Stimulated activated CD4-positive, alpha-beta T cell treated with anti-CD3 and anti-CD28 coated beads, Interleukin-2, amount 100 ng/mL, for 4 hours (primary cell): Measurements from ENCODE around the gene N4BP3.
"Not testable (repeated sequence)": the region's sequence is repeated elsewhere in the genome, so short reads cannot be mapped to it uniquely, and the experiment has no call there.

Source experiments
- DNase-seq: peaks from one replicate; pipeline ENCODE4 v3.0.0-alpha.2; 2020; ENCODE audit warnings: low read depth

N4BP3 gene

DNA sequence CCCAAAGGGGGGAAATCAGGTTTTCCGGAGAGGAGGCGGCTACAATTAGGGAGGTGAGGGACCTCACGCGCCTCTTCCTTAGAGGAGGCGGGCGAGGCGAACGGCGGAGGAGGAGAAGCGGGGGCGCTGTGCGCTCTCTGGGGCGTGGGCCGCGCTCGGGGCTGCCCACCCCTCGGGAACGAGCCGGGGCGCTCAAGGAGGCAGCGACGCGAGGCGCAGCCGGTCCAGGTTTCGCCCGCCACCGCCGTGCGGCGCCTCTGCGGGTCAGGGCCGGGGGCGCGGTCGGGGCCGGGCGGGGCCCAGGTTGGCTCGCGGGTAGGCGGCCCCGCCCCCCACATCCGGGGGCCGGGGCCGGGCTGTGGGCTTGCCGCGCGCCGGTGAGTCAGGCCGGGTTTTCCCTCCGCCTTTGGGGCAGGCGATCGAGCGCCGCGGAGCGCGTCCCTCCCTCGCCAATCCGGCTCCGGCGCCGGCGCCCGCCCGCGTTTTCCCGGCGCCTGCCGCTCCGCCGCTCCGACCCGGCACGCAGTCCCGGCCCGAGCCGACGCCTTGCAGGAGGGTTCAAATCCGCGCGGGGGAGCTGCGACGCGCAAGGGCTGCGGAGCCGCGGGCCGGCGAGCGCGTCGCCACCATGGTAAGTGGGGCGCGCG lies at the start of gene N4BP3:
TSS of gene N4BP3 (plus strand) at position 392 of the 647 bp plus-strand sequence. CDS start 6,052 bp downstream, outside the sequence.
- peak; percentile 81 for DNase-seq

GRCh38 chr5:178067755-178068154 lies 45.6 kb upstream of the N4BP3 start:
- no peak for DNase-seq

- no peak for DNase-seq
These were observed 45.0 kb upstream of the N4BP3 start for GRCh38 chr5:178068293-178068692.

DNA sequence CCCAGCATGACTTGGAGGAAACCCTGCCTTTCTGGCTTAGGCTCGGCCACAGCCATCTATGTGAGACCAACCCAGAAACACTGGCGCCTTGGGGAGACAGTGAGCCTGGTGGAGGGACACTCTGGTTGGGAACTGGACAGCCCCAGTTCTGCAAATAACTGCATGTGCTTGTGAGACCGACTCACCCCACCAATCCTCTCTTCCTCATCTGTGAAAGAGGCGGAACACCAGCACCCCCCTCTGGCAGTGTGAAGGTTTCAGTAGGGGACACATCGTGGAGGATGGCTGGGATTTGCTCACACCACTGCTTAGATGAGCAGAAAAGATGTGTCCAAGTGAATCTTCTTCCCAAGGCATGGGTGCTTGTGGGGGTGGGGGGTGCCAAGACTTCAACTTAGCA lies 43.4 kb upstream of the N4BP3 start:
- no peak for DNase-seq

DNA sequence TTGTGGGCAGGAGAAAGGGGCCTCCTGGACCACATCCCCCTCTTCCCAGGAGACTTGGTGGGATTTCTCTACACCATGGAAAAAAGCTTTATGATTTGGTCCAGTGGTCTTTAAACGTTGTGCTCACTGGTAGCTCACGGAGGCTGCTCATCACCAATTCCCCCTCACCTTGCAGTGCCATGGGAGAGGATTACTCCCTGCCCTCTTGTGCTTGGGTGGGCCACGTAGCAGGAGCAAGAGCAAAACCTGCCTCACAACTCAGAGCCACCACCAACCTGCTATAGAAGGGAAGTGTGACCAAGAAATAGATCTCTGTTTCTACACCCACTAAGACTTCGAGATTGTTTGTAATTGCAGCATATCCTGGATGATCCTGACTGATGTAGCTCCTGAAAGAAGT lies 42.2 kb upstream of the N4BP3 start:
- DNase-seq = no peak

DNA sequence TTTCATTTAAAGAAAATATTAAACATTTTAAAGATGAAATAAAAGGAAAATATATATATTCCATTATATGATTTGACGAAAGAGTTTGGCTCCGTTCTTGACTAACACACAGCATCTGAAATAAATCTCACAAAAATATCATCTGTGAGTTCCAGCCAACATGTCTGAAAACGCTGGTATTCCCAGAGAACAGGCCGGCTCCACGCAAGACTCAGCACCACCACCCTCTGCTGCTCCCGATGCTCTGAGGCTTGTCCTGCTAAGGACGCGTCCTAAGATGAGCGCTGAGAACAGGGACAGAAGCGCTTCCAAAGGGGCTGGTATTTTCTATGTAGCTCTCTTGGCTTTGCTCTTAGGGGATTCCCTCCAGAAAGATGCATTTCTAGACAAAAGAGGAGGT lies 40.6 kb upstream of the N4BP3 start:
- DNase-seq = no peak

DNA sequence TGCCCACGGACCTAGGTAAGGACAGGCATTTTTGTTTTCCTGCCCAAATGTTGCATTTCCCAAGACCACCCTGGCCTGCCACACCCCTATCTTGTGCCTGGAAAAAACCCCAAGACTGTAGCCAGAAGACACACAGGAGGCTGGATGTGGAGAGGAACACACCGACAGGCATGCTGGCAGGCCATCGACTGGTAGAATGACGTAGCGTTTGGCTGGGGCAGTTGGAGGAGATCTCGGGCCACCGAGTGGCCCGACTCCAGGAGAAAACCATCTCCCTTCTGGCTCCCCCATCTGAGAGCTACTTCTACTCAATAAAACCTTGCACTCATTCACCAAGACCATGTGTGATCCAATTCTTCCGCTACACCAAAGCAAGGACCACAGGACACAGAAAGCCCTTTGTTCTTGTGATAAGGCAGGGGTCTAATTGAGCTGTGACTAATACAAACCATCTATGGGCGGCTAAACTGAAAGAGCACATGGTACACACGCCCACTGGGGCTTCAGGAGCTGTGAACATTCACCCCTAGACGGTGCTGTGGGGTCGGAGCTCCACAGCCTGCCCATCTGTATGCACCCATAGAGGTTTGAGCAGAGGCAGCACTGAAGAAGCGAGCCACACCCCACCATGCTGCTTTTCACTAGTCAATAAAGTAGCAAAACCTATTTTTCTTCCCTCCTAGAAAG lies 38.9 kb upstream of the N4BP3 start:
- no peak for DNase-seq

DNA sequence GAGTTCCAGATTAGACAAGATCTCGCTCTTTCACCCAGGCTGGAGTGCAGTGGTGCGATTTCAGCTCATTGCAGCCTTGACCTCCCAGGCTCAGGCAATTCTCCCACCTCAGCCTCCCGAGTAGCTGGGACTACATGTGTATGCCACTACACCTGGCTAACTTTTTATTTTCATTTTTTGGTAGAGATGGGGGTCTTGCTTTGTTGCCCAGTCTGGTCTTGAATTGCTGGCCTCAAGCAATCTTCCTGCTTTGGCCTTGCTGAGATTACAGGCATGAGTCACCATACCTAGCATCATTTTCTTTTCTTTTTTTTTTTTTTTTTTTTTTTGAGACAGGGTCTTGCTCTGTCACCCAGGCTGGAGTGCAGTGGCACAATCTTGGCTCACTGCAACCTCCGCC lies 36.4 kb upstream of the N4BP3 start:
- not testable (repeated sequence) for DNase-seq

- no peak for DNase-seq
These were observed 35.6 kb upstream of the N4BP3 start for GRCh38 chr5:178077751-178078150.

- no peak for DNase-seq
These were observed 34.9 kb upstream of the N4BP3 start for GRCh38 chr5:178078197-178079010.

- DNase-seq = no peak
These were observed 33.3 kb upstream of the N4BP3 start for GRCh38 chr5:178080056-178080455.

- no peak for DNase-seq
These were observed 32.5 kb upstream of the N4BP3 start for GRCh38 chr5:178080618-178081410.

DNA sequence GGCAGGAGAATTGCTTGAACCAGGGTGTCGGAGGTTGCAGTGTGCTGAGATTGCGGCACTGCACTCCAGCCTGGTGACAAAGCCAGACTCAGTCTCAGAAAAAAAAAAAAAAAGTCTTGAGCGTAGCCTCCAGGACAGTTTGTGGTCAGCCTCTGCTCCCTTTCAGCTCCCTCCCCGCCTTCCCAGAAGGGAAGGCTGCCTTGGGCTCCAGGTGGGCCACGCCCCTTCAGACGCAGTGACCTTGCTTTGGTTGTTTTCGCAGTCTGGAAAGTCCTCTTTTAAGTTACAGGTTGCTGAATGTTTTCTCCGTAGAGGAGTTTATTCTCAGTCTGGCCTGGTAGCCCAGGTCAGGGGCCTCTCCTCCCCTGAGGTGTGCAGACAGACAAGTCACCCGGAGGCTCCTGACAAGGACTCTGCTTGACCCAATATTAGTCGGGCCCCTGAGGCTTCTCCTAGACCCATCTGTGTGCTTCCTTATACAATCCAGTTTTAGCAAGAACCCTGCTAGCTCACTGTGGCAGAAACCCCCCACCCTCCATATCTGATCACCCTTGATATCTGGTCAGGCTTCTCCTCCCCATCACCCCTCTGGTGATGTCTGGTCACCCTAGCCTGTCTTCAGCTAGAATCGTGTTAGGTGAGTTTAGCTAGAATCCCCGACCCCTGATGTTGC lies 31.6 kb upstream of the N4BP3 start:
- DNase-seq = no peak

DNA sequence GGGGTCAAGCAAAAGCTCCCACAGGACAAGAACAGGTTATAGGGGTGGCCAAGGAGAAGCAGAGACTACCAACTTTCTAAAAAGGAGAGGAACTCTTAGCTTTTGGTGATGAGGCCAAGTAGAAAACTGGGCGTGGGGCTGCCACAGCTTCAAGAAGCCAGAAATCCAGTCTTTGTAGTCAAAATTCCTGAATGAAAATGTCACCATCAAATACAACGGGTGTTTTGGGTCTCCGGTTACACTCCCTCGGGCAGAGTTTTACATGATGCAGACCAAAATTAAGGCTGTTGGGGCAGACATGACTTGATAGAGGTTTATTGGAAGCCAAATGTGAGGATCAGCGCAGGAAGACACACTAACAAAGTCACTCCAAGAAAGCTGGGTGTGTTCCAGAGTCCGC lies 29.4 kb upstream of the N4BP3 start:
- DNase-seq = no peak

GRCh38 chr5:178085316-178085715 lies 28.0 kb upstream of the N4BP3 start:
- DNase-seq = no peak

DNA sequence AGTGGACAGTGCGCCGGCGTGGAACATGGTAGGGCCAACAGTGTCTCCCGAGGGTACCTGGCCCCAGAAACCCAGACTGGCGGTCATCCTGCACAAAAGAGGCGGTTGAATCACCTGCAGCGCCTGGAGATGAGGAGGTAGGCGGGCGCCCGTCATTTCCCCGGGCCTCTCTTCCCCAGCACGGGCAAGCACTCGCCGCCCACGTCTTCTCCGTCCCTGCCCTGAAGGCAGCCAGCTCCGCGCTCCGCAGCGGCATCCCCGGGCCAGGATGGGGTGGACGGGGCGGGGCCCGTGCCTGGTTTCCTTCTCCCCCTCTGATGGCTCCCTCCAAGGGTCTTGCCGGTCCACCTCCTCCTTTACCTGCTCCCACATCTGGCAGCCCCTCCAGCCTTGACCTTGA lies 27.1 kb upstream of the N4BP3 start:
- no peak for DNase-seq

GRCh38 chr5:178087199-178087598 lies 26.1 kb upstream of the N4BP3 start:
- DNase-seq = not testable (repeated sequence)

DNA sequence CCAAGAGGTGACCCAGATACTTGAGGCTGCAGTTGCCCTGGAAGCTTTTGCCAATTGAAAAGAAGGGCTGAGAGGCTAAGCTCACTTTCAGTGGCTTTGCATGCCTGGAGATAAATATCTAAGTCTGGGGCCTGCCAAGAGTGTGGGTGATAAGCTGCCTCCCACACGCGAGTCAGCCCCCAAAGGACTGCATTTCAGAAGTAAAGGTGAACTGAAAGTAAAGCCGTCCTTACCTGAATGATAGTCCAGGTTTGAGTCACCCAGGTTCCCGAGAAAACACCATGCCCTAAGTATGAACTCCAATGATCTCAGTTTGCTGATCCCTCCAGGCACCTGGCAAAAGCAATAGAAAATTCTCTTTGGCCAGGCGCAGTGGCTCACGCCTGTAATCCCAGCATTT lies 22.5 kb upstream of the N4BP3 start:
- no peak for DNase-seq

GRCh38 chr5:178093134-178093533 lies 20.2 kb upstream of the N4BP3 start:
- DNase-seq = no peak

DNA sequence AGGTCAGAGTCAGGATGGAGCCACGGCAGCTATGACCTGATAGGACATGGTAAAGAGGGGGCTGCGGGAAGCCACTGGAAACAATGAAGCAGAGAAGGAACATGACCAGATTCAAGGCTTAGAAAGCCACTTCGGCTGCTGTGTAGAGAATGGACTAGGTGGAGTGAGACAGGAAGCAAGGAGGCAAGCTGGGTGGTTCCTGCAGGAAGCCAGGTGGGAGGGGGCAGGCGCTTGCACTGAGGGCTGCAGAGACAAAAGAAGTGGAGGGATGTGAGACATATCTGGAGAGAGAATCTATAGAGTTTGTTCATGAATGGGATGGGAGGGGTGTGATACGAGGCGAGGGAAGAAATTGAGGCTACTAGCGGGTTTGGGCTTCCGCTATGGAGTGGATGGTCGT lies 19.0 kb upstream of the N4BP3 start:
- DNase-seq = no peak

- no peak for DNase-seq
These were observed 14.6 kb upstream of the N4BP3 start for GRCh38 chr5:178098685-178099084.

DNA sequence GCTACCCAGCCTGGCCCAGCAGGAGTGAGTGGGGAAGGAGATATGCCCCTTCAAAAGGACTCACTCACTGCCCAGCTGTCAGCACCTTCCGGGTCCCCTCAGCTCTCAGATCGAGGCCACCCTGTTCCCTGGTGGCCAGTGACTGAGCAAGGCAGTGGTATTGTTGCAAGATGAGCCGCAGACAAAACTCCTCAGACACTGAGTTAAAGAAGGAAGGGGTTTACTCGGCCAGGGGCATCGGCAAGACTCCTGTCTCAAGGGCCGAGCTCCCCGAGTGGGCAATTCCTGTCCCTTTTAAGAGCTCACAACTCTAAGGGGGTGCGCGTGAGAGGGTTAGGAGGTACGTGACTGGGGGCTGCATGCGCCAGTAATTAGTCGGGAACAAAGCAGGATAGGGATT lies 9.7 kb upstream of the N4BP3 start:
- no peak for DNase-seq
